ENCODE results near the gene NDUFS8. TPM values are rescaled to one million over a fixed set of nuclear protein-coding genes. Genes with fewer than 3 reads are reported as not detected.

Gene NDUFS8
- total and polyA plus RNA-seq, 2 of the 13 experiments (the other 11 are each of a cell fraction or from before 2014, with no cell fraction given), result 96.7 to 158 TPM

DNA sequence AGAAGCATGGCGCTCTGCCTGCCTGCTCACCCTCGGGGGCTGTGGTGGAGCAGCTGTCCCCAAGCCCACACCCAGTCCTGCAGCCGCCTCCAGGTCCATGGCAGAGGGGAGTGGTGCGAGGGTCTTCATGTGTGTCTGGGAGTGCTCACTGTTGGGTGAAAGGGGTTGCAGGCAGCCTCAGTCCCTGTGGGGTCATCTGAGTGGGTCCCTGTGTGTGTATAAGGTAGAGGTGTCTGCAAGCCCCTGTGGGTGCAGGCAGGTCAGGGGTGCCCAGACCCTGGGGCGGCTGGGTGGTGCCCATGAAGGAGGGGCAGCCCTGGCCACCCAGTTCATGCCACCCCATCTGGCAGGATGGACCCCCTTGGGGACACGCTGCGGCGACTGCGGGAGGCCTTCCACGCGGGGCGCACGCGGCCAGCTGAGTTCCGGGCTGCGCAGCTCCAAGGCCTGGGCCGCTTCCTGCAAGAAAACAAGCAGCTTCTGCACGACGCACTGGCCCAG, 15.5 kb upstream of the NDUFS8 start (continued):
- TF ChIP-seq, protein P1, sequence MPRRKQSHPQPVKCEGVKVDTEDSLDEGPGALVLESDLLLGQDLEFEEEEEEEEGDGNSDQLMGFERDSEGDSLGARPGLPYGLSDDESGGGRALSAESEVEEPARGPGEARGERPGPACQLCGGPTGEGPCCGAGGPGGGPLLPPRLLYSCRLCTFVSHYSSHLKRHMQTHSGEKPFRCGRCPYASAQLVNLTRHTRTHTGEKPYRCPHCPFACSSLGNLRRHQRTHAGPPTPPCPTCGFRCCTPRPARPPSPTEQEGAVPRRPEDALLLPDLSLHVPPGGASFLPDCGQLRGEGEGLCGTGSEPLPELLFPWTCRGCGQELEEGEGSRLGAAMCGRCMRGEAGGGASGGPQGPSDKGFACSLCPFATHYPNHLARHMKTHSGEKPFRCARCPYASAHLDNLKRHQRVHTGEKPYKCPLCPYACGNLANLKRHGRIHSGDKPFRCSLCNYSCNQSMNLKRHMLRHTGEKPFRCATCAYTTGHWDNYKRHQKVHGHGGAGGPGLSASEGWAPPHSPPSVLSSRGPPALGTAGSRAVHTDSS (CRISPR knock-in tag; conservative IDR thresholded peaks at IDR 0.05), result no peak
- TF ChIP-seq SMYD3 (CRISPR knock-in tag; IDR thresholded peaks at IDR 0.05), result no peak
- TF ChIP-seq, protein P2, sequence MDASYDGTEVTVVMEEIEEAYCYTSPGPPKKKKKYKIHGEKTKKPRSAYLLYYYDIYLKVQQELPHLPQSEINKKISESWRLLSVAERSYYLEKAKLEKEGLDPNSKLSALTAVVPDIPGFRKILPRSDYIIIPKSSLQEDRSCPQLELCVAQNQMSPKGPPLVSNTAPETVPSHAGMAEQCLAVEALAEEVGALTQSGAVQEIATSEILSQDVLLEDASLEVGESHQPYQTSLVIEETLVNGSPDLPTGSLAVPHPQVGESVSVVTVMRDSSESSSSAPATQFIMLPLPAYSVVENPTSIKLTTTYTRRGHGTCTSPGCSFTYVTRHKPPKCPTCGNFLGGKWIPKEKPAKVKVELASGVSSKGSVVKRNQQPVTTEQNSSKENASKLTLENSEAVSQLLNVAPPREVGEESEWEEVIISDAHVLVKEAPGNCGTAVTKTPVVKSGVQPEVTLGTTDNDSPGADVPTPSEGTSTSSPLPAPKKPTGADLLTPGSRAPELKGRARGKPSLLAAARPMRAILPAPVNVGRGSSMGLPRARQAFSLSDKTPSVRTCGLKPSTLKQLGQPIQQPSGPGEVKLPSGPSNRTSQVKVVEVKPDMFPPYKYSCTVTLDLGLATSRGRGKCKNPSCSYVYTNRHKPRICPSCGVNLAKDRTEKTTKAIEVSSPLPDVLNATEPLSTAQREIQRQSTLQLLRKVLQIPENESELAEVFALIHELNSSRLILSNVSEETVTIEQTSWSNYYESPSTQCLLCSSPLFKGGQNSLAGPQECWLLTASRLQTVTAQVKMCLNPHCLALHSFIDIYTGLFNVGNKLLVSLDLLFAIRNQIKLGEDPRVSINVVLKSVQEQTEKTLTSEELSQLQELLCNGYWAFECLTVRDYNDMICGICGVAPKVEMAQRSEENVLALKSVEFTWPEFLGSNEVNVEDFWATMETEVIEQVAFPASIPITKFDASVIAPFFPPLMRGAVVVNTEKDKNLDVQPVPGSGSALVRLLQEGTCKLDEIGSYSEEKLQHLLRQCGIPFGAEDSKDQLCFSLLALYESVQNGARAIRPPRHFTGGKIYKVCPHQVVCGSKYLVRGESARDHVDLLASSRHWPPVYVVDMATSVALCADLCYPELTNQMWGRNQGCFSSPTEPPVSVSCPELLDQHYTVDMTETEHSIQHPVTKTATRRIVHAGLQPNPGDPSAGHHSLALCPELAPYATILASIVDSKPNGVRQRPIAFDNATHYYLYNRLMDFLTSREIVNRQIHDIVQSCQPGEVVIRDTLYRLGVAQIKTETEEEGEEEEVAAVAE (CRISPR knock-in tag; IDR thresholded peaks at IDR 0.05; ENCODE audit: borderline replicate concordance), result no peak
- TF ChIP-seq TCF7L2 (IDR thresholded peaks at IDR 0.05; ENCODE audit: low read depth, low read length), result no peak
- TF ChIP-seq ZSCAN25 (CRISPR knock-in tag; IDR thresholded peaks at IDR 0.05), result peak; percentile 33; the same call in 1 of the 2 replicates
- TF ChIP-seq POLR2G (IDR thresholded peaks at IDR 0.05; ENCODE audit: low read depth, low read length), result no peak
- TF ChIP-seq RBAK (CRISPR knock-in tag; IDR thresholded peaks at IDR 0.05), result no peak
- TF ChIP-seq ZNF737 (CRISPR knock-in tag; IDR thresholded peaks at IDR 0.05; ENCODE audit: borderline replicate concordance), result no peak
- no peak for TF ChIP-seq ZNF232 (CRISPR knock-in tag; IDR thresholded peaks at IDR 0.05; ENCODE audit: borderline replicate concordance)
- TF ChIP-seq ZSCAN31 (CRISPR knock-in tag; IDR thresholded peaks at IDR 0.05; ENCODE audit: low read depth), result no peak
- TF ChIP-seq JUNB (CRISPR knock-in tag; IDR thresholded peaks at IDR 0.05; ENCODE audit: borderline replicate concordance), result no peak
- TF ChIP-seq ESRRA (CRISPR knock-in tag; IDR thresholded peaks at IDR 0.05; ENCODE audit: low read depth), result no peak
